Ovary (tissue), 3 donors: ENCODE measurements around the gene ATP6V1B1.

Source experiments
- CTCF ChIP-seq, 3 donors: fragments of 450-650 bp in 2 of 3; fragments of 200-600 bp in 1 of 3; IDR thresholded peaks; one replicate each; pipeline versions ENCODE4 v1.5.1 to v1.8.0; 2016 to 2022; ENCODE audit warnings: antibody characterized with exemption in 3 of 3, mild to moderate bottlenecking in 1 of 3
- EP300 ChIP-seq: sonication (generic); formaldehyde crosslinking; IDR thresholded peaks from one replicate; pipeline ENCODE4 v1.6.1; 2017; ENCODE audit warnings: antibody characterized with exemption
- donor health status: DM: no; HTN: no; CAD: no.

- TF ChIP-seq CTCF (IDR thresholded peaks at IDR 0.05) (no peak), EP300 (no peak)
Observed at GRCh38 chr2:70991742-70992141, 56.0 kb downstream of the ATP6V1B1 start.
